Activated T-cell treated with anti-CD3 and anti-CD28 coated beads, Interleukin-2, amount 50 U/mL, for 4 hours (primary cell): ENCODE results near the gene PTPRN. TPM values are rescaled to one million over a fixed set of nuclear protein-coding genes. Genes with fewer than 3 reads are reported as not detected.

Experiments
- total RNA-seq, 3 donors: library from RNA; stranded (reverse); gene quantifications; one replicate each; pipeline ENCODE4 v1.2.1, GENCODE V29; 2021

Gene PTPRN
- total RNA-seq, 3 donors from 2014 or later: 0.19 TPM; not detected in 2

Other genes starting within 250 kb of the PTPRN start
- gene IHH, start 248.5 kb downstream of the PTPRN start, total RNA-seq: under 1 TPM in 1 of 3 donors, not detected in 2; 0.28 TPM
- 10 to 100 TPM; 26.5 to 33.3 (median 30.1) TPM for gene NHEJ1, start 148.6 kb downstream of the PTPRN start, total RNA-seq
- gene SLC23A3, start 139.4 kb downstream of the PTPRN start, total RNA-seq: under 1 TPM; 0.71 to 0.89 (median 0.84) TPM
- gene CNPPD1, start 132.5 kb downstream of the PTPRN start, total RNA-seq: 10 to 100 TPM; 66.8 to 78.9 (median 72.7) TPM
- gene RETREG2, start 131.1 kb downstream of the PTPRN start, total RNA-seq: 10 to 100 TPM; 55.0 to 63.1 (median 62.7) TPM
- gene ZFAND2B, start 102.6 kb downstream of the PTPRN start, total RNA-seq: 10 to 100 TPM; 27.0 to 35.3 (median 31.7) TPM
- gene ABCB6, start 90.4 kb downstream of the PTPRN start, total RNA-seq: 10 to 100 TPM; 14.8 to 17.2 (median 15.4) TPM
- 10 to 100 TPM; 29.7 to 31.4 (median 31.4) TPM for gene ATG9A, start 79.8 kb downstream of the PTPRN start, total RNA-seq
- 10 to 100 TPM; 40.8 to 52.1 (median 45.5) TPM for gene ANKZF1, start 79.6 kb downstream of the PTPRN start, total RNA-seq
- gene GLB1L, start 64.0 kb downstream of the PTPRN start, total RNA-seq: 1 to 10 TPM; 2.3 to 3.2 (median 3.0) TPM
- gene STK16, start 63.9 kb downstream of the PTPRN start, total RNA-seq: 10 to 100 TPM; 19.1 to 21.3 (median 21.0) TPM
- not detected for gene TUBA4B, start 56.2 kb downstream of the PTPRN start, total RNA-seq
- 100 to 1,000 TPM; 167 to 201 (median 190) TPM for gene TUBA4A, start 55.5 kb downstream of the PTPRN start, total RNA-seq
- 10 to 100 TPM; 28.2 to 33.9 (median 30.9) TPM for gene DNAJB2, start 30.0 kb downstream of the PTPRN start, total RNA-seq
- not detected for gene RESP18, start 23.3 kb upstream of the PTPRN start, total RNA-seq
- 100 to 1,000 TPM; 187 to 222 (median 221) TPM for gene DNPEP, start 78.5 kb upstream of the PTPRN start, total RNA-seq
- under 1 TPM; 0.49 to 0.61 (median 0.58) TPM for gene DES, start 109.0 kb upstream of the PTPRN start, total RNA-seq
- gene SPEG, start 125.4 kb upstream of the PTPRN start, total RNA-seq: 1 to 10 TPM in 1 of 3 donors, under 1 TPM in 2; 0.74 to 2.1 (median 0.79) TPM
- 10 to 100 TPM; 36.8 to 47.9 (median 46.7) TPM for gene GMPPA, start 189.5 kb upstream of the PTPRN start, total RNA-seq
- under 1 TPM in 1 of 3 donors, not detected in 2; 0.08 TPM for gene ASIC4, start 205.1 kb upstream of the PTPRN start, total RNA-seq
- gene CHPF, start 234.4 kb upstream of the PTPRN start, total RNA-seq: 10 to 100 TPM; 38.3 to 42.0 (median 40.3) TPM
- gene TMEM198, start 234.6 kb upstream of the PTPRN start, total RNA-seq: 1 to 10 TPM; 3.6 to 4.8 (median 4.3) TPM